GM19455 (cell line): ENCODE data around the gene SH3YL1.
"Not testable (repeated sequence)": the region's sequence is repeated elsewhere in the genome, so short reads cannot be mapped to it uniquely, and the experiment has no call there.

ENCODE experiments used
- ATAC-seq: cut with Tn5 transposase; IDR thresholded peaks from one replicate; pipeline ENCODE4 v1.9.1; 2021; ENCODE audit not compliant: unreplicated experiment

Gene SH3YL1

GRCh38 chr2:185221-185620, 78.6 kb downstream of the SH3YL1 start:
- no peak for ATAC-seq

DNA sequence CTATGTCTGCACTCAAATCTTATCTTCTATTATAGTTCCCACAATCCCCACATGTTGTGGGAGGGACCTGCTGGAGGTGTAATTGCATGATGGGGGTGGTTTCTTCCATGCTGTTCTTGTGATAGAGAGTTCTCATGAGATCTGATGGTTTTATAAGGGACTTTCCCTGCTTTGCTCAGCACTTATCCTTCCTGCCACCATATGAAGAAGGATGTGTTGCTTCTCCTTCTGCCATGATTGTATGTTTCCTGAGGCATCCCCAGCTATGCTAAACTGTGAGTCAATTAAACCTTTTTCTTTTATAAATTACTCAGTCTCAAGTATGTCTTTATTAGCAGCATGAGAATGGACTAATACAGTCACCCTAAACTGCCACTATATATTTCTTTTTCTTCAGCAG, 79.1 kb downstream of the SH3YL1 start:
- no peak for ATAC-seq

- ATAC-seq, result no peak
Observed at GRCh38 chr2:182509-183122, 81.2 kb downstream of the SH3YL1 start.

DNA sequence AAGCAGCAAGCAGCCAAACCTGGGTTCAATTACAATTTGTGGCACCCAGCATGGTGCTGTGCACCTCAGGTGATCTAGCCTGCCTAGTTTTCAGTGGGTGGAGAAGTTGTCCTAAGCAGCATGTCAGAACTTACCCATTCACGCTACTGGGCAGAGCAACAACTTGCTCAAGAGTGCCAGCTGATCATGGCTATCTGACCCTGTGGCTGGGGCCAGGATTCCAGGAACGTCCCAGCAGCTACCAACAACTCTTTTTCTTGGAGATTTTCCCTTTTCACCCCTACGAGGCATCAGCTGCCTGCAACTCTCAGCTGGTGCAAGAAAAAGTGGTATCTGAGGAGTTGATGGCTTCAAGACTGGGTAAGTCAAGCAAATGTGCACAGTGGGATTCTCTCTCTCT, 83.5 kb downstream of the SH3YL1 start:
- no peak for ATAC-seq

GRCh38 chr2:179886-180285, 83.9 kb downstream of the SH3YL1 start:
- no peak for ATAC-seq

- ATAC-seq, result no peak
Observed at GRCh38 chr2:177733-178132, 86.1 kb downstream of the SH3YL1 start.

GRCh38 chr2:176917-177316, 86.9 kb downstream of the SH3YL1 start:
- ATAC-seq, result no peak

GRCh38 chr2:175880-176820, 87.7 kb downstream of the SH3YL1 start:
- no peak for ATAC-seq

- ATAC-seq, result no peak
Observed at GRCh38 chr2:175161-175786, 88.6 kb downstream of the SH3YL1 start.

DNA sequence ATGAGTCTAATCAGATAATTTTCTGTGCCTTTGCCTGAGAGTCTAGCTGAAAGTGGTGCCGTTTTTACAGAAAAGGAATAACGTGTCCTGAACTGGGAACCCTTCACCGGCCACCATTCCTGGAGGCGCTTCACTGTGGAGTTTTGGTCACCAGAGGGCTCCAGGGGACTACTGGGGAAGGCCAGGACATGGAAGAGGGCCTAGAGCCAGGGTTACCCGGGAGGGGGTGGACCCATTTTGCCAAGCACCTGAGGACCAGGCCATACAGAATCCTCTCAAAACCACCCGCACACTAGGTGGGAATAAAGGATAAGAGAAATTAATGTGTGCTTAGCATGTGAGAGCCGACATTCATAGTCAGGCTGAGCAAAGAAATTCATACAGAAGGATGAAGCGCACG, 91.7 kb downstream of the SH3YL1 start:
- not testable (repeated sequence) for ATAC-seq

DNA sequence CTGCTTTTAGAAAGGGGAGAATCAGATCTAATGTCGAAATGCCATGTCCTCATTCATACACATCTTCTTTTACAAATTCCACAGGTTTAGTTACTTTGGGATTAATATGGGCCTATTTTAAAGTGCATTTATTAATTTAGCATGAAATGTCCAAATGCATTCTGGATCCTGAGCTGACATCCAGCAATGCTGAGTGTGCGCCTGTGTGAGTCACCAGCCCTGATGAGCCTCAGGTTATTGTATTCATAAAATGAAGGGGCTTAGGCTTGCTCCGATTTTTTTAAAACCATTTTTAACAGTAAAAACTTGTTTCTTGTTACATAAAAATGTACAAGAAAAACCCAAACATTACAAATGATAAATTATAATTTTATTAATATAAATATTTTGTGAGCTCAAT, 94.1 kb downstream of the SH3YL1 start:
- ATAC-seq, result no peak
